ENCODE measurements around the gene UBE2M.

GRCh38 chr19:58559275-58560006, 1.0 kb upstream of the UBE2M start:
- TF ChIP-seq CTCF (IDR thresholded peaks at IDR 0.05) (no peak), EP300 (IDR thresholded peaks at IDR 0.05) (peak in 1 of 2 donors; percentile 85)
